ENCODE measurements around the gene PTPN3.

DNA sequence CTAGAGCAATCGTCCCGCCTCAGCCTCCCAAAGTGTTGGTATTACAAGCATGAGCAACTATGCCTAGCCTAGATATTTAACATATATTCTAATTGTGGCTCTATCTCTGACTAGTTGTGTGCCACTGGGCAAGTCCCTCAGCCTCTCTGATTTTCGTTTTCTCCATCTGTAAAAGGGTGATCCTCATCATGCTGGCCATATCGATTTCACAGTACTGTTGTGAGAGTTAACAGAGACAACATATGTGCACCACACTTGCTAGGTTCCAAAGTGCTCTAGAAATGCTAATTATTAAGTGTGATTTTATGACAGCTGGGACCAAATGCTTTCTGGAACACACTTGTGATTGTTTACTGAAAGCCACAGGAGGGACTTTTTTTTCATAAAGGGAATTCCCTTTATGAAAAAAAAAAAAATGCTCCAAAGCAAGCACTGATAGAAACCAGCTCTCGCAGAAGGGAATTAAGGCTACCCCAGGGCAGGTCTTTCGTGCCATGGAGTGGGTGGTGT is 98.8 kb downstream of the PTPN3 start:
- TF ChIP-seq, protein P1, sequence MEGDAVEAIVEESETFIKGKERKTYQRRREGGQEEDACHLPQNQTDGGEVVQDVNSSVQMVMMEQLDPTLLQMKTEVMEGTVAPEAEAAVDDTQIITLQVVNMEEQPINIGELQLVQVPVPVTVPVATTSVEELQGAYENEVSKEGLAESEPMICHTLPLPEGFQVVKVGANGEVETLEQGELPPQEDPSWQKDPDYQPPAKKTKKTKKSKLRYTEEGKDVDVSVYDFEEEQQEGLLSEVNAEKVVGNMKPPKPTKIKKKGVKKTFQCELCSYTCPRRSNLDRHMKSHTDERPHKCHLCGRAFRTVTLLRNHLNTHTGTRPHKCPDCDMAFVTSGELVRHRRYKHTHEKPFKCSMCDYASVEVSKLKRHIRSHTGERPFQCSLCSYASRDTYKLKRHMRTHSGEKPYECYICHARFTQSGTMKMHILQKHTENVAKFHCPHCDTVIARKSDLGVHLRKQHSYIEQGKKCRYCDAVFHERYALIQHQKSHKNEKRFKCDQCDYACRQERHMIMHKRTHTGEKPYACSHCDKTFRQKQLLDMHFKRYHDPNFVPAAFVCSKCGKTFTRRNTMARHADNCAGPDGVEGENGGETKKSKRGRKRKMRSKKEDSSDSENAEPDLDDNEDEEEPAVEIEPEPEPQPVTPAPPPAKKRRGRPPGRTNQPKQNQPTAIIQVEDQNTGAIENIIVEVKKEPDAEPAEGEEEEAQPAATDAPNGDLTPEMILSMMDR (IDR thresholded peaks at IDR 0.05): no peak
- TF ChIP-seq POLR2A (IDR thresholded peaks at IDR 0.05): no peak
